PC-9 (cell line): Measurements from ENCODE around the gene GATB.
"Not testable (repeated sequence)": the region's sequence is repeated elsewhere in the genome, so short reads cannot be mapped to it uniquely, and the experiment has no call there.

Source experiments
- EZH2 ChIP-seq: fragments of 200-600 bp; sonication (generic); IDR thresholded peaks from 2 replicates; pipeline ENCODE4 v1.8.0; 2017; ENCODE audit warnings: antibody characterized with exemption, low read depth
- TF ChIP-seq, protein P1 (sequence below): fragments of 200-600 bp; sonication (generic); conservative IDR thresholded peaks from 2 replicates; pipeline ENCODE4 v1.6.1; 2017; ENCODE audit warnings: mixed run types, antibody characterized with exemption, mild to moderate bottlenecking, moderate library complexity

DNA sequence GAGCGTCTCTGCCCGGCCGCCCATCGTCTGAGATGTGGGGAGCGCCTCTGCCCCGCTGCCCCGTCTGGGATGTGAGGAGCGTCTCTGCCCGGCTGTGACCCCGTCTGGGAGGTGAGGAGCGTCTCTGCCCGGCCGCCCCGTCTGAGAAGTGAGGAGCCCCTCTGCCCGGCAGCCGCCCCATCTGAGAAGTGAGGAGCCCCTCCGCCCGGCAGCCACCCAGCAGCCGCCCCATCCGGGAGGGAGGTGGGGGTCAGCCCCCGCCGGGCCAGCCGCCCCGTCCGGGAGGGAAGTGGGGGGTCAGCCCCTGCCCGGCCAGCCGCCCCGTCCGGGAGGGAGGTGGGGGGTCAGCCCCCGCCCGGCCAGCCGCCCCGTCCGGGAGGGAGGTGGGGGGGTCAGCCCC is 29.1 kb downstream of the GATB start:
- TF ChIP-seq, protein P1, sequence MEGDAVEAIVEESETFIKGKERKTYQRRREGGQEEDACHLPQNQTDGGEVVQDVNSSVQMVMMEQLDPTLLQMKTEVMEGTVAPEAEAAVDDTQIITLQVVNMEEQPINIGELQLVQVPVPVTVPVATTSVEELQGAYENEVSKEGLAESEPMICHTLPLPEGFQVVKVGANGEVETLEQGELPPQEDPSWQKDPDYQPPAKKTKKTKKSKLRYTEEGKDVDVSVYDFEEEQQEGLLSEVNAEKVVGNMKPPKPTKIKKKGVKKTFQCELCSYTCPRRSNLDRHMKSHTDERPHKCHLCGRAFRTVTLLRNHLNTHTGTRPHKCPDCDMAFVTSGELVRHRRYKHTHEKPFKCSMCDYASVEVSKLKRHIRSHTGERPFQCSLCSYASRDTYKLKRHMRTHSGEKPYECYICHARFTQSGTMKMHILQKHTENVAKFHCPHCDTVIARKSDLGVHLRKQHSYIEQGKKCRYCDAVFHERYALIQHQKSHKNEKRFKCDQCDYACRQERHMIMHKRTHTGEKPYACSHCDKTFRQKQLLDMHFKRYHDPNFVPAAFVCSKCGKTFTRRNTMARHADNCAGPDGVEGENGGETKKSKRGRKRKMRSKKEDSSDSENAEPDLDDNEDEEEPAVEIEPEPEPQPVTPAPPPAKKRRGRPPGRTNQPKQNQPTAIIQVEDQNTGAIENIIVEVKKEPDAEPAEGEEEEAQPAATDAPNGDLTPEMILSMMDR = not testable (repeated sequence)
- TF ChIP-seq EZH2 = not testable (repeated sequence)
